GM19035 (cell line): ENCODE measurements around the gene SLC38A5.
A peak's percentile ranks its signal among the peaks of the same experiment; 100 is the strongest.
"Not testable (repeated sequence)": the region's sequence is repeated elsewhere in the genome, so short reads cannot be mapped to it uniquely, and the experiment has no call there.

ENCODE experiments used
- ATAC-seq: cut with Tn5 transposase; IDR thresholded peaks from one replicate; pipeline ENCODE4 v1.9.1; 2021; ENCODE audit not compliant: unreplicated experiment

SLC38A5 gene

DNA sequence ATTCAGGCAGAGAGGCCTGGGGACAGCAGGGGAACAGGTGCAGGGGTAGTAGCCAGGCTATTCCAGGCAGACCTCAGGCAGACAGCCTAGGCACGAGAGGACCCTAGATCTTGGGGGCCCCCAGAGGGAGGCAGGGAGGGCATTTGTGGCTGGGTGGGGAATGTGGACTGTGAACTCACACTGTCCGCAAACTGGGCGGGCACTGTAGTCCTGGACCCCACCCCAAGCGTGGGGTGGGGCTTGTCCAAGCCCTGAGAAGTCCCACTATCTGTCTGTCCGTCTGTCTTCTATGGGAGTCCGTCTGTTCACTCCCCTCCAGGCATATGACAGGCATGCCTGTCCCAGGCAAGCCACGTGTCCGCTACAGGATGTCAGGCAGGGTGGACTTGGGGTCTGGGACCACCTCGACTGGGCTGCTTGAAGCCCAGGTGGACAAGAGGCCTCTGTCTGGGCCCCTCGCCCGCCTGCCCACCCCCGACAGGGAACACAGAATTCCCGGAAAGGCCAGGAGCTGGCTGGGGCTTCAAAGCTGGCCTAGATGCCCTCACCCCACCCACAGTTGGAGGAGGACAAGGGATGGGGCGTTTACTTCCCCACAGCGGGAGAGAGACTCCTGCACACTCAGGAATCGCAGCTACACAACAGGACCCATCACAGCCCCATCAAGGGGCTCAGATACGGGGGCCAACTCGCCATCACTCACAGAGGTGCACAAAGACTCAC is at the start of gene SLC38A5:
SLC38A5 (minus strand) TSS at position 151 of the 723 bp plus-strand sequence. CDS start 2,336 bp downstream, outside the sequence.
- ATAC-seq, result no peak

DNA sequence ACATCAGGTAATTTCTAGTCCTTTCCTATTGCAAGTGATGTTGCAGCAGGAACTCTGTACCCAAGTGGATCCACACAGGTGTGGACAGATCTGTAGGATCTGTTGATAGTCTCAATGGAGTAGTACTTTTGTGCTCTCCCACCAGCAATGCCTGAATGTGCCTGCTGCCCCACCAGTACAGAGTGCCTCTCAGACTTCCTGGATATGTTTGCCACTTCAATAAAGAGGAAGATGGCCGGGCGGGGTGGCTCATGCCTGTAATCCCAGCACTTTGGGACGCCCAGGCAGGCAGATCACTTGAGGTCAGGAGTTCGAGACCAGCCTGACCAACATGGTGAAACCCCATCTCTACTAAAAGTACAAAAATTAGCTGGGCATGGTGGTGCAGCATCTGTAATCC is 49.4 kb upstream of the SLC38A5 start:
- not testable (repeated sequence) for ATAC-seq

DNA sequence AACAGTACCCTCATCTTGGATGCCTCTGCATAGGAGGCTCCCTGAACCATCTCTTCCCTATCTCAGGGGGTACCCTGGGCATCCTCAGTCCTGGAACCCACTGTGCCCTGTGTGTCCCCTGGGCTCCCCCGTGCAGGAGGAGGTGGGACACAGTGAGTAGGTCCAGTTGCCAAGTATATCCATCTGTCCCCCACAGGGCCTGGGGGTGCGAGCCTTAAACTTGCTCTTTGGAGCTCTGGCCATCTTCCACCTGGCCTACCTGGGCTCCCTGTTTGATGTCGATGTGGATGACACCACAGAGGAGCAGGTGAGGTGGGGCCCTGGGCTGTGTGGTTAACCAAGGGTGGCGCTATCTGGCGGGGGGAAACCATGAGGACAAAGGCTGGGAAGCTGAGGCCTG is 46.9 kb upstream of the SLC38A5 start:
- ATAC-seq, result no peak

DNA sequence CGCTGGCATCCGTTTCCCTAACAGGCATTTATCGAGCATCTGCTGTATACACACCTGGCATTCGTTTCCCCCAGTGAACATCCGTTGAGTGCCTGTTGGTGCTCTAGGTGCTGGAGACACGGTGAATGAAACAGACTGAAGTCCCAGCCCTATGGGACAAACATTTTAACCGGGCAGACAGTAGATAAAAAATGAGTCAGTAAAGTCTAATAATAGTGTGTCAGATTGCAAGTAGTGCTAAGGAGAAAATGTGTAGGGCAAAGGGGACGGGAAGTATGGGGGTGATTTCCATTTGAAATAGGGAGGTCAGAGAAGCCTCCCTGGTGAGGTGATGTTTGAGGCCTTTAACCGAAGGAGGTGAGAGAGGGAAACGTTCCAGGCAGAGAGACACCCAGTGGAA is 46.2 kb upstream of the SLC38A5 start:
- ATAC-seq, result no peak

DNA sequence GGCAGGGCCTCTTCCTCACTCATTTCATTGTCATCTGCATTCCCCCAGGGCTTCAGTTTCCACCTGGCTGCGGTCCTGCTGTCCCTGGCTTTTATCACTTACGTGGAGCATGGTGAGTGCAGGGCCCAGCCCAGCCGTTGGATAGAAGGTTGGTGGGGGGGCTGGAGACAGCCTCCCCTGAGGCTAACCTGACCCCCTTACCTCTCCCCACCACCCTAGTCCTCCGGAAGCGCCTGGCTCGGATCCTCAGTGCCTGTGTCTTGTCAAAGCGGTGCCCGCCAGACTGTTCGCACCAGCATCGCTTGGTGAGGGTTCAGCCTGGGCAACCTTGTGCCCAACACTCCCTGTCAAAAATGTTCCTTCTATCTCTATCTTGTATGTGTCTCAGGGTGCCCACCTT is 45.8 kb upstream of the SLC38A5 start:
- ATAC-seq, result no peak

DNA sequence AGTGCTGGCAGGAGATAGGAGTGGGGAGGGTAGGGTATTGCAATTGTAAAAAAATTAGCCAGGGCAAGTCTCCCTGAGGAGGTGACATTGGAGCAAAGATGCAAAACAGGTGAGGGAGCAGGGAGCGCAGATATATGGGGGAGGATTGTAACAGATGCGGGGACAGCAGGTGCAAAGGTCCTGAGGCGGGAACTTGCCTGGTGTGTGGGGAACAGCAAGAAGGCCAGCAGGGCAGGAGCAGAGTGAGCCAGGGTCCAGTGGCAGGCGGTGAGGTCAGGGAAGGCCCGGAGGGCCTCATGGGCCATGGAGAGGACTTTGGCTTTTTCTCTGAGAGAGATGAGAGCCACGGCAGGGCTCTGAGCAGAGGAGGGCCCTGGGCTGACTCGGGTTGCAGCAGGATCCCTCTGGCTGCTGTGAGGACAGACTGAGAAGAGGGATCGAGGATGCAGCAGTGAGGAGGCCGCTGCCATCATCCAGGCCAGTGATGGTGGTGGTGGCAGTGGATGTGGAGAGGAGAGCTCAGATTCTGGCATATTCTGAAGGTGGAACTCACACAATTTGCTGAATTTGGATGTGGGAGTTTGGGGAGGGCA is 44.9 kb upstream of the SLC38A5 start:
- ATAC-seq, result no peak

DNA sequence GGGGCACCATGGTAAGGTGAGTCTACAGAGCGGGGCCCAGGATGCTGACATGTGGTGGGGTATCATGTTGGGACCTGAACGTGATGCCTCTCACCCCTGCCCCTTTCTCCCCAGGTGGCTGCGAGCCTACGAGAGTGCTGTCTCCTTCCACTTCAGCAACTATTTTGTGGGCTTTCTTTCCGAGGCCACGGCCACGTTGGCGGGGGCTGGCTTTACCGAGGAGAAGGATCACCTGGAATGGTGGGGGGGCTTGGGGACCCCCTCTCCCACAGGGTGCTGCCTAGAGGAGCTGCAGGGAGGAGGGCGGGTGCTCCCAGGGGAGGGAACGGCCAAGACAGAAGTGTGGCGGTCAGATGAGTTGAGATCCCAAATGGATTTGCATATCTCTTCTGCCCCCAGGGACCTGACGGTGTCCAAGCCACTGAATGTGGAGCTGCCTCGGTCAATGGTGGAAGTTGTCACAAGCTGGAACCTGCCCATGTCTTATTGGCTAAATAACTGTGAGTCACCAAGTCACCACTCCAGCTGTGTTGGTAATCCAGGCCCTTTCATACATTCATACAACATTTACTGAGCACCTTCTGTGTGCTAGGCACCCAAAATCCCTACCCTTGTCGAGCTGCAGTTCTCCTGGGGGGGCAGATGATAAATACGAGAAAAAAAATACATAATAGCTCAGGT is 44.2 kb upstream of the SLC38A5 start:
- ATAC-seq, result no peak

DNA sequence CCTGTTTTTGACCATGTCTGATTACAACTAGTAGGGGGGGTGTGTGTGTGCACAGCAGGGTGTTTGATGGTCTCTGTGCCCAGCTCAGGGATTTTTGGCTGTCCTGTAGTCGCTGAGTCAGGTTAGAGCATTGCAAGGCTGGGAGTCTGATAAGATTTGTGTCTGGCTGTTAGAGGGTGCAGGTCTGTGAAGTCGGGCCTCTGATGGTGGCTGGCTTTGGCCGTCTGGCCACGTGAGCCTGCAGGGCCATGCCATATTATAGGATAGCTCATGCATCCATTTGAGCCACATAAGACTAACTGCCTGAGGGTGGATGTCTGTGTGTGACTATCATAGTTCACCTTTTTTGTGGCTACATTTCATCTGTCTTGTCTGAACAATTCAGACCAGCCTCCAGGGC is 43.6 kb upstream of the SLC38A5 start:
- ATAC-seq, result no peak

DNA sequence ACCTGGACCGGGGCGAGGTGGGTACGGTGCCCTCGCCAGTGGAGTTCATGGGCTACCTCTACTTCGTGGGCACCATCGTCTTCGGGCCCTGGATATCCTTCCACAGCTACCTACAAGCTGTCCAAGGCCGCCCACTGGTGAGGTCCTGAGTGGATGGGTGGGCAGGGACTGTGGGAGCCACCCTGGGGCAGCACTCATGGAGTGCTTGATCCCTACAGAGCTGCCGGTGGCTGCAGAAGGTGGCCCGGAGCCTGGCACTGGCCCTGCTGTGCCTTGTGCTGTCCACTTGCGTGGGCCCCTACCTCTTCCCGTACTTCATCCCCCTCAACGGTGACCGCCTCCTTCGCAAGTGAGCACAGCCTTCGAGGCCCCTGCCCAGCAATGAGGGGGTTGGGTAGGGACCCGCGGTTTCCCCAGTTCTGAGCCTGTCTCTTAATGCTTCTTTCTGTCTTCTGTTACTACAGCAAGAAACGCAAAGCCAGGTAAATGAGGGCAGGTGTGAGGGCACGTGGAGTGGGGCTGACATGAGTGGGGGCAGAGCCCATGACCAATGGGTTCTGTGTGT is 42.4 kb upstream of the SLC38A5 start:
- ATAC-seq, result no peak

DNA sequence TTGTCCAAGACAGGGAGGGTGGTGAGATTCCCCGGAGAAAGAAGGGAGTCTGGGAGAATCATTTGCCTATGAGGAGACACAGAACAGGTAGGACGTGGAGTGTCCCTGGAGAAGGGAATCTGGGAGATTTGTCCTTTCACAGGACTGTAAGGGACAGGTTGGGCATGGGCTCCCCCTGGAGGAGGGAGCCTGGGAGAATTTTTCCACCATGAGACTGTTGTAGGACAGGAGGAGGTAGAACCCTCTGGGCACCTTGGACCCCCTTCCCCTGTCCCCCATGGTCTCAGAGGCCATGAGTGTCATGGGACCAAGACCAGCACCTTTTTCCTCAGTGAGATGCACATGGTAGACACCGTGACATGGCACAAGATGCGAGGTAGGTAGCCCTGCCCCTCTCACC is 41.5 kb upstream of the SLC38A5 start:
- no peak for ATAC-seq

DNA sequence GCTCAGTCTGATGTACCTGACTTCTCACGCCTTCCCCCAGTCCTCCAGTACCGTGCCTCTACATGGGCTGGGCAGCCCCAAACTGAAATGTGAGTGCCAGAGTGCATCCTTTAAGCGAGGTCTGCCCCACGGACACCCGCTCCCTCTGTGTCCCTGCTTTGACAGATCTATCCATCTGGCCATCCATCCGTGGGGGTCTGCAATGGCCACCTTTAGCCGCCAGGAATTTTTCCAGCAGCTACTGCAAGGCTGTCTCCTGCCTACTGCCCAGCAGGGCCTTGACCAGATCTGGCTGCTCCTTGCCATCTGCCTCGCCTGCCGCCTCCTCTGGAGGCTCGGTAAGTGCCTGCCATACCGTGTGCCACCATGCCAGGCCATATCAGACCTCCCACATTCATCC is 39.6 kb upstream of the SLC38A5 start:
- ATAC-seq, result no peak

DNA sequence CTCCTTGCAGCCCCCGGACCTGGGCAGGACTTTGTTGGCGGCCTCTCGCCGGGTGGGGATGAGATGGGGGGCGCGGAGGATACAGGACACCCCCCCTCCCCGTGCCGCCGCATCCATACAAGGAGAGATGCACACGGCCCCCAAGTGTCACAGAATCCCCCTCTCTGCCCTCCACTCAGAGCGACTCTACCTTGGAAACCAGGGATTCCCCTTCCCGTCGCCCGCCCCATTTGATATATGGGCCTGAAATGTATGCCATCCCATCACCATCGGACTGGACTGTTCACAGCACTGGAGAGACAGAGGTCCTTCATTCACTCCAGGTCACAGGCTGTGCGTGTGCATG is 39.2 kb upstream of the SLC38A5 start:
- no peak for ATAC-seq

DNA sequence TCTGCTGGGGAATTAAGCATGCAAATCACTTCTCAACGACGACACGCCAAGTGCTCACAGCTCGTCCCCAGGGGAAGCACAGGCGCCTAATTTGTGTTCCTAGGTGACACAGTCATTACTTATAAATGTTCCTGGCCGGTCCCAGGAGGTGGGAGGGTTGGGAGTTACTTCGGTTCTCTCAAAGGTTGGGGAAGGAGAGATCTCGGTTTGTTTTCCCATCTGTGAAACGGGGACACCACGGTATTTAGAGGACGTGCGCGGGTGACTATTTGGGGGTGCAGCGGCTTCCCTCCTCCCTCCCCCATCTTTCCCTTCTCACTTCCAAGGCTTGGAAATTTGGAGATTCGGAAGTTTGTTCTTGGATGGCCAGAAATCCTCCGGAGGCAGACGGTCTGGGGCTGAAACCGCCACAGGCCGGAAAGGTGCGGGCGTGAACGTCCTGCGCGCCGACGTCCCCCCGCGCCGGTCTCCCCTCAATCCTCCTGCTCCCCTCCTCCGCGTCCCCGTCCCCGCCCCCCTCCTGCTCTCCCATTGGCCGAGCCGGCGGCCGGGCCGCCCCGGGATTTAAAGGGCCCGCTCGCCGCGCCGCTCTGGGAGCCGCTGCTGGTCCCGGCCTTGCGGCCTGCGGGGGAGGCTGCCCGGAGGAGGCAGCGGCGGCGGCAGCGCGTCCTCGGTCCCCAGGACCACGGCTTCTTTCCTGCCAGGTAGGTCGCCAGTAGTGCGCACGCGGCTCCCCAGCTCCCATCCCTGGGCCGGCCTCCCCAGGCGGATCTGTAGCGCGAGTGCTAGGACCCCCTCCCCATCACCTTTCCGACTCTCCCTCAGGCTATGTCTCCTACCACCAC is 38.6 kb upstream of the SLC38A5 start, which contains the start of gene PORCN:
PORCN (plus strand) TSS at position 593 of the 845 bp plus-strand sequence. CDS start 829 bp downstream, outside the sequence.
- ATAC-seq, result peak; percentile 84

DNA sequence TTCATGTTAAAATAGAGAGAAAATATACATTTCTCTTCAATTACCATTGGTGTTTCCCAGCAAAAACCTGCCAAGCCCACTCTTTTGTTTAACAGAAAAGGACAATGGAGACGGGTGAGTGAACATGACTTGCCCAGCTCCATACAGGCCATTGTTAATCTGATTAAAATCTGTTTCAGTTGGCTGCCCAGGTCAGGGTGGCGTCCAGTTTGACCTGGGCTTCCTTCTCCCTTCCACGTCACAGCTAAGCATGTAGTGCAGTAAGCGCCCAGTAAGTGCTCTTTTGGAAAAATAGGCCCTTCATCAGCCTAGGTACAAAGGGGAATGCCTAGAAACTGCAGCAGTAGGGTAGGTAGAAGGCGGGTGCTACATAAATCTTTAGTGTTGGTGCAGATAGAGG is 37.2 kb upstream of the SLC38A5 start:
- ATAC-seq, result no peak

DNA sequence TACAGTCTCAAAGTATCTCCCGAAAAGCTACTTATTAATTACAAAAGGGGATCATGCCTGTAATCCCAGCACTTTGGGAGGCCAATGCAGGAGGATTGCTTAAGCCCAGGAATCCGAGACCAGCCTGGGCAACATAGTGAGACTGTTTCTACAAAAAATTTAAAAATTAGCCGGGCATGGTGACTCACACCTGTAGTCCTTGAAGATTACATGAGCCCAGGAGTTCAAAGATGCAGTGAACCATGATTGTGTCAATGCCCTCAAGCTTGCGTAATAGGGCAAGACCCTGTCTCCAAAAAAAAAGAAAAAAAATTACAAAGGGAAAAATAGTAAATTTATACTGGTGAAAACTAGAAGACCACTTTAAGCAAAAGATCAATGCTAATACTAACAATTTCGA is 35.4 kb upstream of the SLC38A5 start:
- no peak for ATAC-seq

DNA sequence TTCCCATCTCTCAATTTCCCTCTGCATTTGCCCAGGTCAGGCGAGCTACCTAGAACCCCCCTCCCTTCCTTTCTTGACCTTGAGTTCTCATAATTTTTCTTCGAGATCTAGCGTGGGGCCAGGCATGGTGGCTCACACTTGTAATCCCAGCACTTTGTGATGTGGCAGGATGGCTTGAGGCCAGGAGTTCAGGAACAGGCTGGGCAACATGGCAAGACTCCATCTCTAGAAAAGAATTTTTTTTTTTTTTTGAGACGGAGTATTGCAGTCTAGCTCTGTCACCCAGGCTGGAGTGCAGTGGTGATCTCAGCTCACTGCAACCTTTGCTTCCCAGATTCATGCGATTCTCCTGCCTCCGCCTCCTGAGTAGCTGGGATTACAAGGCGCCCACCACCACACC is 34.2 kb upstream of the SLC38A5 start:
- no peak for ATAC-seq

DNA sequence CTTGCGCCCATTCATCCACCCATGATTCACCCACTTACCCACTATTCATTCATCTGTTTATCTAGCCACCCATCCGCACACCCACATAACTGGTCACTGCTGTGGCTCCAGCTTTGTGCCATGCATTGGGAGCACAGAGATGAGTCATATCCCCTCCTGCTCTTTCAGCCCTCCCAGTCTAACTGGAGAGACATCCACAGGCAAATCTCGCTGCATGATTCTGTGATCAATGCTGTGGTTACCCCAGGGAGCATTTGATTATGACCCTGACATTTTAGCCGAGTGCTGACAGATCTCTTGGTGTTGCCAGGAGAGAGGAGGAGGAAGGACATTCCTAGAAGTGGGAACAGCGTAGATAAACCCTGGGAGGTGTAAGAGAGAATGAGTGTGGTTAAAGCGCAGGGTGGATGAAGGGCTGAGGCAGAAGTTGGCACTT is 28.3 kb upstream of the SLC38A5 start:
- no peak for ATAC-seq

DNA sequence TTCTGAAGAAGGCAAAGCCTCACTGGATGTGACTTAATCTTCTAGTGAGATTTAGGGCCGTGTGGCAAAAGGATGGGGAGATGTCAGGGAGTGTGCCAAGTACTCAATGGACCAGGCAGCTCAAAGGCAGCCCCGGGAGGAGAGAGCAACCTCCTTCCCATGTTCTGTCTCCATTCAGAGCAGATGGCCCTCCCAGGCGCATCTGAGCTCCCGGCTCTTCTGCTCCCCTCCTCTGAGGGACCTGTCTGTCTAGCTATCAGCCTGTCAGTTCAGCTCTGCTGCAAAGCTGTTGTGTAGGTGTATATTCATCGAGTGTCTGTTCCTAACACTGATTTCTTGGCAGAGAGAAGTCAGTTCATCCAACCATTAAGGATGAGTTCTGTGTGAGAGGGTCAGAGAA is 27.8 kb upstream of the SLC38A5 start:
- no peak for ATAC-seq

DNA sequence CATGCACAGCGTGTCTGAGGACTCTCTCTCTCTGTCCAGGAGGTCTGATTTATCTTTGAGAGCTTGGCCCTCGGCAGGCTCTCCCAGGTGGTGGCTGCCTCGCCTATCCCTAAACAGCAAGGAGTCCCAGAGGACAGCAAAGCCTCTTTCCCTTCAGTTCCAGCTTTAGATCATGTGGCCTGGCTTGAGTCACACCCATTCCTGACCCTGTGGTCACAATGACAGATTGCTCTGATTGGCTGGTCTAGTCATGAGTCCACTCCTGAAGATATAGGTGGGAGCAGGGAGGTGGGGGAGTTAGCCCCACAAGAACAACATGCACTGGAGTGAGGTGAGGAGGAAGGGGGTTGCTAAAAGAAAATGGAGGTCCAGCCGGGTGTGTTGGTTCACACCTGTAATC is 26.6 kb upstream of the SLC38A5 start:
- ATAC-seq, result no peak

DNA sequence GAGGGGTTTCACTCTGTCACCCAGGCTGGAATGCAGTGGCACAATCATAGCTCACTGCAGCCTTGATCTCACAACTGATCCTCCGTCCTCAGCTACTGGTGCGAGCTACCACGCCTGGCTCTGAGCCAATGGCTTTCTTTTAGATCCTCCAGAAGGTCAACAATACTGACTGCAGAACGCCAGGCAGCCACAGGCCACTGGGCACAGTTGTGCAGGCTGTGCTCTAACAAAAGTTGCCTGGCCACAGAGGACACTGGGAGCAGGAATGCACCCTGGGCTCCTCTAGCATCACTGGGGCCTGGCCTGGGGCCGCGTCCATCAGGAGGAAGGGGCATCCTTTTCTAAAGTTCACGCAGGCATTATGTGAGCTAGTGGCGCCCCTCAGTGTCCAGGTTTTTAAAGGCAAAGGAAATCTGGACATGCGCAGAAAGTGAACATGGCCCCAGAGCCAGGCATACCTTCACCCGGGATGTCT is 23.9 kb upstream of the SLC38A5 start:
- no peak for ATAC-seq
